Endothelial cell of umbilical vein (primary cell): ENCODE results near the gene KIF26B. TPM values are rescaled to one million over a fixed set of nuclear protein-coding genes. Genes with fewer than 3 reads are reported as not detected.

Experiments
- BruUV-seq: library from RNA; stranded (reverse); fragments of 400-500 nt; replicated peaks from 2 replicates; lab custom pipeline; 2021; lab: Mats Ljungman, UMichigan
- CTCF ChIA-PET: fragments of 300-600, 350-600 bp; sonication (Branson Sonifier 250); formaldehyde crosslinking; loops from one replicate; lab custom pipeline; 2021; ENCODE audit warnings: antibody characterized with exemption, inconsistent platforms; lab: Charles Lee
- POLR2A ChIA-PET: fragments of 300-600, 350-600 bp; sonication (Branson Sonifier 250); formaldehyde crosslinking; loops from one replicate; lab custom pipeline; 2021; ENCODE audit warnings: antibody characterized with exemption, inconsistent platforms; lab: Charles Lee
- DNase-seq: peaks from one replicate; pipeline ENCODE4 v3.0.0-alpha.2; 2011; ENCODE audit warnings: low read depth, low spot score
- FAIRE-seq: peaks from 2 replicates; lab custom pipeline; 2011; peaks lifted over from hg19 to GRCh38; lab: Jason Lieb, UNC
- H2AFZ ChIP-seq: 2 replicates; pipeline ENCODE4 v1.6.0; 2012; ENCODE audit warnings: low read depth, low read length, control low read depth, inconsistent platforms
- H3K27ac ChIP-seq: 2 replicates; pipeline ENCODE4 v1.5.1; 2011; ENCODE audit warnings: low read depth, mild to moderate bottlenecking, control low read depth, low read length, moderate library complexity; ENCODE audit not compliant: insufficient read depth
- H3K27me3 ChIP-seq, 2 experiments: 2 replicates each; pipeline versions ENCODE4 v1.6.0 to v1.6.1; 2011; ENCODE audit warnings: low read length in 2 of 2, mixed read lengths in 1 of 2; ENCODE audit not compliant: control insufficient read depth in 2 of 2, insufficient read depth in 2 of 2
- H3K36me3 ChIP-seq, 2 experiments: 2 replicates in 1 of 2; 3 replicates in 1 of 2; pipeline ENCODE4 v1.5.1; 2011; ENCODE audit warnings: low read length in 2 of 2, mild to moderate bottlenecking in 1 of 2, moderate library complexity in 1 of 2; ENCODE audit not compliant: control insufficient read depth in 2 of 2, insufficient read depth in 2 of 2; ENCODE audit errors: extremely low read depth in 1 of 2
- H3K4me1 ChIP-seq: 3 replicates; pipeline ENCODE4 v1.5.1; 2011; ENCODE audit warnings: mild to moderate bottlenecking, low read length; ENCODE audit not compliant: control insufficient read depth, insufficient read depth; ENCODE audit errors: extremely low read depth
- H3K4me2 ChIP-seq: 2 replicates; pipeline ENCODE4 v1.6.1; 2011; ENCODE audit warnings: low read length, control low read depth, mixed read lengths; ENCODE audit not compliant: insufficient read depth
- H3K4me3 ChIP-seq, 3 experiments: fragments of 200-600 bp in 1 of 3; sonication (generic), shearing (Covaris generic) in 1 of 3; replicated peaks in 1 of 3; 2 replicates each; pipeline ENCODE4 v1.5.1; 2011 to 2016; ENCODE audit warnings: control low read depth in 3 of 3, low read length in 3 of 3, mild to moderate bottlenecking in 2 of 3, inconsistent platforms in 1 of 3, low read depth in 1 of 3, moderate library complexity in 1 of 3; ENCODE audit not compliant: insufficient read depth in 1 of 3
- H3K79me2 ChIP-seq: 2 replicates; pipeline ENCODE4 v1.6.0; 2012; ENCODE audit warnings: low read length, inconsistent platforms; ENCODE audit not compliant: control insufficient read depth, insufficient read depth
- H3K9ac ChIP-seq: replicated peaks from 2 replicates; pipeline ENCODE3; 2011; ENCODE audit warnings: low read length, control low read depth; ENCODE audit not compliant: insufficient read depth; ENCODE audit errors: extremely low read depth
- H3K9me1 ChIP-seq: replicated peaks from 3 replicates; pipeline ENCODE4 v1.6.0; 2011; ENCODE audit warnings: mild to moderate bottlenecking, low read length; ENCODE audit not compliant: control insufficient read depth, insufficient read depth; ENCODE audit errors: extremely low read depth
- H3K9me3 ChIP-seq: replicated peaks from 2 replicates; pipeline ENCODE4 v1.5.1; 2012; ENCODE audit warnings: low read length, inconsistent platforms; ENCODE audit not compliant: control insufficient read depth, insufficient read depth
- H4K20me1 ChIP-seq: replicated peaks from 2 replicates; pipeline ENCODE3; 2011; ENCODE audit warnings: mild to moderate bottlenecking, low read length; ENCODE audit not compliant: control insufficient read depth, insufficient read depth; ENCODE audit errors: extremely low read depth
- CTCF ChIP-seq, 2 donors: IDR thresholded peaks; 1 replicate in 1 of 2; 2 replicates in 1 of 2; pipeline ENCODE4 v1.5.1; 2011; ENCODE audit warnings: low read length in 2 of 2, mild to moderate bottlenecking in 2 of 2, moderate library complexity in 2 of 2, control low read depth in 1 of 2, inconsistent platforms in 1 of 2, low read depth in 1 of 2; ENCODE audit not compliant: insufficient read depth in 1 of 2; ENCODE audit errors: extremely low read depth in 1 of 2
- EZH2 ChIP-seq: IDR thresholded peaks from 2 replicates; pipeline ENCODE4 v1.6.1; 2012; ENCODE audit warnings: borderline replicate concordance, low read depth, mild to moderate bottlenecking, moderate library complexity, low read length, inconsistent platforms; ENCODE audit not compliant: severe bottlenecking
- FOS ChIP-seq: IDR thresholded peaks from 2 replicates; pipeline ENCODE4 v1.6.1; 2011; ENCODE audit warnings: mild to moderate bottlenecking, low read length, moderate library complexity, borderline replicate concordance; ENCODE audit not compliant: insufficient read depth
- GATA2 ChIP-seq: IDR thresholded peaks from 2 replicates; pipeline ENCODE4 v1.7.0; 2011; ENCODE audit warnings: low read depth, mild to moderate bottlenecking, moderate library complexity, mixed read lengths, low read length; ENCODE audit not compliant: insufficient read length, insufficient read depth
- JUN ChIP-seq: IDR thresholded peaks from 2 replicates; pipeline ENCODE4 v1.6.1; 2011; ENCODE audit warnings: borderline replicate concordance, low read depth; ENCODE audit not compliant: insufficient read length, insufficient read depth
- MAX ChIP-seq: IDR thresholded peaks from 2 replicates; pipeline ENCODE4 v1.6.1; 2011; ENCODE audit not compliant: insufficient read depth, insufficient read length
- MYC ChIP-seq: IDR thresholded peaks from one replicate; pipeline ENCODE4 v1.6.1; 2011; ENCODE audit warnings: mild to moderate bottlenecking, low read depth, low read length
- POLR2A ChIP-seq: IDR thresholded peaks from 2 replicates; pipeline ENCODE4 v1.6.1; 2012; ENCODE audit warnings: low read depth, mild to moderate bottlenecking, control low read depth, low read length
- POLR2AphosphoS5 ChIP-seq: IDR thresholded peaks from 2 replicates; pipeline ENCODE4 v1.6.1; 2012; ENCODE audit warnings: low read depth, mild to moderate bottlenecking, control low read depth, low read length, moderate library complexity; ENCODE audit not compliant: insufficient read depth
- dilution Hi-C: fragments of 300-500 bp; cut with MboI; formaldehyde crosslinking; loops from one replicate; pipeline ENCODE4 v1.15.0; 2019; ENCODE audit warnings: low sequenced_read_pairs; ENCODE audit not compliant: extremely low pct_ligation_motif_present
- intact Hi-C: fragments of 100-400 bp; cut with micrococcal nuclease; formaldehyde crosslinking; loops from one replicate; pipeline ENCODE4 v1.10.0; 2022
- polyA plus RNA-seq, 4 experiments: library from polyadenylated mRNA; depleted of rRNA in 3 of 4; stranded (reverse) in 3 of 4; unstranded in 1 of 4; fragments of >200 nt; gene quantifications; 2 replicates each; pipeline versions ENCODE4 v1.2.1 to v1.2.3, GENCODE V29; 2011 to 2012; ENCODE audit warnings: missing spikeins in 1 of 4
- total RNA-seq: library from RNA; stranded (reverse); gene quantifications from 2 replicates; pipeline ENCODE4 v1.2.3, GENCODE V29; 2021

Gene KIF26B
- total and polyA plus RNA-seq, 2 donors (not counting 3 experiments of a cell fraction or from before 2014, with no cell fraction given): 0.04 to 0.49 TPM

- Histone ChIP-seq H3K4me2 (no peak overlapping the region), H3K9me3 (no peaks in the 10 kb centered on the region), H3K9ac (no peak overlapping the region), H2AFZ (no peak overlapping the region), H3K4me3 (no peak overlapping the region), H3K4me1 (no peaks in the 10 kb centered on the region), H3K36me3 (no peaks in the 10 kb centered on the region), H3K27ac (no peak overlapping the region), H3K79me2 (no peaks in the 10 kb centered on the region), H4K20me1 (no peaks in the 10 kb centered on the region), H3K27me3 (no peaks in the 10 kb centered on the region), H3K9me1 (no peaks in the 10 kb centered on the region)
- POLR2A ChIA-PET: no interaction called here
- FAIRE-seq (no peak), DNase-seq (no peak)
- no TSS peak for BruUV-seq
- intact Hi-C loops (no loop called here), dilution Hi-C loops (no loop called here)
- CTCF ChIA-PET: no interaction called here
- TF ChIP-seq MYC: no peak
- TF ChIP-seq GATA2: no peak
- no peak for TF ChIP-seq MAX
- TF ChIP-seq POLR2AphosphoS5: no peak
- no peak for TF ChIP-seq FOS
- TF ChIP-seq CTCF (IDR thresholded peaks at IDR 0.05; ENCODE audit: extremely low read depth in 1 of 2, insufficient read depth in 1 of 2, low read depth in 1 of 2, low read length in 2 of 2): no peak
- no peak for TF ChIP-seq POLR2A
- no peak for TF ChIP-seq EZH2
- TF ChIP-seq JUN: no peak
Measured at GRCh38 chr1:245105042-245105441, 49.7 kb upstream of the KIF26B start.
